ENCODE results near the gene PPP6R2.

DNA sequence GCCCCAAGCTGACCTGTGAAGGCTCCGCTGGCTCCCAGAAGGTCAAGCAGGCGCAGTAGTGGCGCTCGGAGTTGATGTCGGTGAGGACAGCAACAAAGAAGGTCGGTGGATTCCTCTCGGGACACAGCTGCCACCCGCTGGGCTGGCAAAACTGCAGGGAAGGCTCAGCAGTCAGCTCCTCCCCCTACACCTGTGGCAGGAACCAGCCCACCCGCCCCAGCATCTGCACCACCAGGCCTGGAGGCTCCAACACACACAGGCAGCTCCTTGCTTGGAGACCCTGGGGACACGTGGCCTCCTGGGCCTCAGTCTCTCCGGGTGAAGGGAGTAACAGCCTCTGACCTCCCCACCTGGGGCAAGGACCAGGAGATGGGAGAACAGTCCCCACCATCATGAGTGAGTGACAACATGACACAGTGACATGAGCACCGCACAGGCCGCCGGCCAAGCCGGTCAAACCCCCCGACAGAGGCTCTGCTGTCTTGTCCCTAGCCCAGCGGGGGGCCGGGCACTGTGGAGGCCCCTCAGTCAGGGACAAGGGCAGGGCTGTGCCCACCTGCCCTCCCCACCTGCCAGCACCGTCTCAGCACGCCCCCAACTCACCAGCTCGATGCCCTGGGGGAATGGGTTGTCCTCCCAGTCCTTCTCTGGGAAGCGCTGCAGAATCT, 124.8 kb downstream of the PPP6R2 start:
- no peak for TF ChIP-seq CTCF (conservative IDR thresholded peaks at IDR 0.05)
- TF ChIP-seq EZH2 (IDR thresholded peaks at IDR 0.05; ENCODE audit: low read depth), result no peak
